DMS 273 treated with DMSO at 0.1 percent for 48 hours (cell line): ENCODE results near the gene ASAP2.
A peak's percentile ranks its signal among the peaks of the same experiment; 100 is the strongest.

Experiments
- DNase-seq: peaks from one replicate; lab custom pipeline; 2025; lab: John Stamatoyannopoulos, UW

ASAP2 gene

DNA sequence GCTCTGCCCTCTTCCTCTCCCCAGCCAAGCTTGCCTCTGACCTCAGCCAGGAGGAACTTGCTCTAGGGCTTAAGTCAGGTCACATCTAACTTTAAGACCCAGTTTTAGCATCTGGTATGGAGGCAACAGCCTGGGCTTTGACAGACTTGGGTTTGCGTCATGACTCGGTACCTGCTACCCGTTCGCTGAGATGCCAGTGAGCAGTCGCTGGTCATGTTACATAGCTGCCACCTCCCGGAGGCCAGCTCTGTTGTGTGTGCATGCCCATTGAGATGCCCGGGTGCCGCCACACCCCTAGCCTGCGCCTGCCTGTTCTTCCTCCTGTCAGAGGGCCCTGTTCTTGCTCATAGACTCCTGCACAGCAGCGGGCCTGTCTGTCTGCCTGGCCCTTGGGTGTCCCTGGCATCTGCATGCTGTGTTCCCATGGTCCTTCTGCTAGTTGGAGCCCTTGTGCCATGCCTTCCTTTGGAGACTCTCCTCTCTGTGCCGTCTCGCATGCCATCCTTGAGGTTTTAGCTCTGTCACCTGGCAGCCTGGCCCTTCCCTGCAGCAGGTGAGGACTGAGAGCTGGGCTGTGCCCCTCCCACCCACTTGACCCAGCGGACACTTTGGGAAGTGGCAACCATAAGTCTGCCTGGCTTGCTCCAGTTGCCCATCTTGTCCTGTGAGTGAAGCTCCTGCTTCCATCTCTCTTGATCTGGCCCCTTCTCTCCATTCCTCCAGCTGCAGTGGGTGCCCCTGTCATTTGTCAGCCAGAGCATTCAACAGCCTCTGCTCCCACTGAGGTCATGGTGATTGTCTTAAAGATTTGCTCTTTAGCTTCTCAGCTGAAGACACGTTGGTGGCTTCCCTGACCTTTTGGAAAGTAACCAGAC is 24.9 kb downstream of the ASAP2 start:
- no peak for DNase-seq

DNA sequence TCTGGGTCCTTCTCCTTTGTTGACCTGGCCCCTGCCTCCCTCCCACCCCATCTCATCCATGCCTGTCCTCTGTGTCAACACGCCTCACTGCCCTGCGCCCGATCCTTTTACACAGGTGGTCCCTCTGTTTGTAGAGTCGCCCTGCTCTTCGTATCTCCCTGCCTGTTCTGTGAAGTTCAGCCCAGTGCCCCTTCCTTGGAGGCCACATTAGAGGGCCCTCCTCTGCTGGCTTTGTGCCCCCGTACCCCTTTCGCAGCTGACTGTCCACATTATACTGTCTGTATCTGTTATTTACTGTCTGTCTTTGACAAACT is 25.5 kb downstream of the ASAP2 start:
- no peak for DNase-seq

GRCh38 chr2:9232886-9233285 is 26.3 kb downstream of the ASAP2 start:
- no peak for DNase-seq

GRCh38 chr2:9234680-9235146 is 28.1 kb downstream of the ASAP2 start:
- DNase-seq = no peak

DNA sequence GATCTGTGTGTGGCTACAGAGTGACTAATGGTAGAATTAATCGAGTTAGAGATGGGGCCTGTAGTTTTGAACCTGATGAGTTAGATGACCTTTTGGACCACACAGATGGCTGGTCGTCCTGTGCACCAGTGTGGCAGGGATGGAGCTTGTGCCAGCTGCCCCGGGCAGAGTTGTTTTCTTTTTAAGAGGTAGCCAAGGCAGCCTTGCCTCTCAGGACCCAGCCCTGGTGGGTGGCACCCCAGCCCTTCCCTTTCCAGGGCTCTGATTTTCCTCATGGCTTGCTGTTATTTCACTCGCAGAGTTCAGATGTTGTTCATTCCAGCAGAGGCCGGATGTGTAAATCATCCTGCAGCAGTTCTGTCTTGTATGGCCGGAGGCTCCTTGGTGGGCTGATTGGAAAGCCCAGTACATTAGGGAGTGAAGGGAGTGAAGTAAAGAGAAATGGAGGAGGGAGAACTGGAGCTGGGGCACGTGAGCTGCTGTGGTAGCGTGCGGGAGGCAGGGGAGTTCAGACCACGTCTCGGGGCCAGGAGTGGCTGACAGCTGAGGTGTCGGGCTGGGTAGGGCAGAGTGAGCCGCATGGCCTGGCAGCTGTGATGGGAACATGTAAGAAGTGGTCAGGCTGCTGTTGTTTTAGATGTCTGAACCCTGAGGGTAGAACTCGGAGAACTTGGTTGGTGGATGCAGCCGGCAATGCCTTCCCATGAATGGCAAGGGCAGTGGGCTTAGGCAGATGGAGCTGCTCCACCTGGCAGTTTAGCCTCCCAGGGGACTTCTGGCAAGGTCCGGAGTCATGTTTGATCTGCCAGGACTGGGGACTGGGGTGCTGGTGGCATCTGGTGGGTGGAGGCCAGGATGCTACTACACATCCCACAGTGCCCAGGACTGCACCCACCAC is 28.8 kb downstream of the ASAP2 start:
- peak; percentile 36 for DNase-seq

DNA sequence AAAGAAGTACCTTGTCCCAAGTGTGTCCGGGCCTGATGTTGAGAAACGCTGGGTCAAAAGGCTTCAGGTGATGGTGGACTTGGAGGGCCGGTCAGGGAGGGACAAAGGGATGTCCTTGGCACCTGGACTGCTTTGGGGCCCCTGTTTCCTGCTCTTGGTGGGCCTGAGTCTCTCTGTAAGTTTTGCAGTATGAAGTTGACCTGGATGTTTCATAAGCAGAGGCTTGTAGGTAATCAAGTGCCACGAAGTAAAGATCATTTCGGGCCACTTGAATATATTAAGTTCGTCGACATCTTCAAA is 29.4 kb downstream of the ASAP2 start:
- DNase-seq = no peak

GRCh38 chr2:9236867-9237266 is 30.3 kb downstream of the ASAP2 start:
- DNase-seq = no peak

DNA sequence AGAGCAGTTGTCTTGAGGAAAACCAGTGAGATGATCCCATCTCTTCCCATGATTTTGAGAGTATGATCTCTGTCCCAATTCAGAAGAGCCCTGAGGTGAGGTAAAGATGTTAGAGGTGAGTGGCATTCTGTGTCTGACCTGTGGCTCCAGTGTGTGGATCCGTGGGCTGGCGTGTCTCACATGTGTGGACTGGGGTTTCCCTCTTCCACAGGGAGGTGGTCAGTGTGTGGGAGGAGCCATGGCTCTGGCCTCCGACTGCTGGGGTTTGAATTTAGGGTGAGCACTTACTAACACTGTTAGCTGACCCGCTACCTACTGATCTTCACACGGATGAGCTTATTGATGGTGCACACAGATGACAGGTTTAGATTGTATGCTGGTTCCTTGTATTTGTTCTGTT is 31.2 kb downstream of the ASAP2 start:
- DNase-seq = no peak

DNA sequence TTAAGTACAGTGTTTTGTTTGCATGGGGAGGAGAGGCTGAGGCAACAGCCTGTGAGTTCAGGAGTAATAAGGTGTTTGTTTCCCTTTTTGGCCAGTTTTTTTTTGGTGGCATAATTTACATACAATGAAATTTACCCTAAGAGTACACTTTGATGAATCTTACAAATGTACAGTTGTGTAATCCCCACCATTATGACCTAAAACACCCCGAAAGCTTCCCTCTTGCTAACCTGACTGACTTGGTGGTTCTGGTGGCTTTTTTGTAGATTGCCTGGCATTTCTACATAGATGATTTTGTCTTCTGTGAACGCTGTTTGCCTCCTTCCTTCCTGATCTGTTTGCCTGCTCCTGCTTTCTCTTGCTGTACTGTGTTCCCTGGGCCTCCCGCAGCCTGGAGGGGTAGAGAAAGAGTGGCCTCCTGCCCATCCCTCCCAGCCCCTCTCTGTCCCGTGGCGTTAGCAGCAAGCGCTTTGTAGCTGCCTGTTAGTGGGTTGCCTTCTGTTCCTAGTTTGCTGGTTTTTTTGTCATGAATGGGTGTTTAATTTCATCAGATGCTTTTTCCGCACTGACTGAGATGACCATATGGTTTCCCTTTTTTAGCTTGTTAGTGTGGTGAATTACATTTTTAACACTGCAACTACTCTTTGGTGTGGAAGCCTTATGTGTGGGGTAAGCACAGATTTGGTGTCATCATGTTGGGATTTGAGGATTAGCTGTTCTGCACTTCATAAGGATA is 32.1 kb downstream of the ASAP2 start:
- DNase-seq = peak; percentile 82

- DNase-seq = no peak
These were observed 33.0 kb downstream of the ASAP2 start for GRCh38 chr2:9239616-9240015.

- DNase-seq = no peak
These were observed 34.1 kb downstream of the ASAP2 start for GRCh38 chr2:9240745-9241144.

- no peak for DNase-seq
These were observed 34.6 kb downstream of the ASAP2 start for GRCh38 chr2:9241233-9241632.

DNA sequence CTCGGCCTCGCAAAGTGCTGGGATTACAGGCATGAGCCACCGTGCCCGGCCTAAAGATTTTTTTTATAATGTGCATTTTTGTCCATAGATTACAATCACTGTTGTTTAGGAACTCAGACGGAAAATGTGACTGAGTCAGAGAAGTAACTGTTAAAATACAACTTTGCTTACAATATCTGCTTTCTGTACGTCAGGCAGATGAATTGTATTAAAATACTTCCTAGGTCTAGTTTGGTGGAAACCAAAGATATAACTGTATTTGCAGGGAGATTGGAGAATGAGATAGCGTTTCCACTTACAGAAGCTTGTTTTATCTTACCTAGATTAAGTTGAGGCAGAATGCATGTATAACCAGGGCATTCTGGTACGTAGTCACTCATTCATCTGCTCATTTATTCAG is 36.7 kb downstream of the ASAP2 start:
- no peak for DNase-seq

GRCh38 chr2:9244985-9245544 is 38.5 kb downstream of the ASAP2 start:
- DNase-seq = no peak

GRCh38 chr2:9247177-9247576 is 40.6 kb downstream of the ASAP2 start:
- peak; percentile 71 for DNase-seq

DNA sequence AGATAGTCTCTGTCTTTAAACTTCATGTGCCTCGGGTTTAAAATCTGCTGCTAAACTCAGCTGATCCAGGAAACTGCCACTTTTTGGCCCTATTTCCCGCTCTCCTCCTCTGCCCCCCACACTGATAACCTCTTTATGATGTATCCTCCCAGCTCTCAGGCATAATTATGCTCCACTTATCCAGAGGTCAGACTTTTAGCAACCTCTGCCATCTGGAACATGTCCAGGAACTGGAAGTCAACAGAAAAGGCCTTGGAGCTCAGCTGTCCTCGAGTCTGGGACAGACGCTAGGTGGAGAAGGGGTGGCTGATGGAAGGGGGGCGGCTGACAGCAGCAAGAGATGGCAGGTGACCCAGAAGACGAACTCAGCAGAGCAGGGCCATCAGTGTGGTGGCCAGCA is 41.2 kb downstream of the ASAP2 start:
- DNase-seq = peak; percentile 29

- DNase-seq = no peak
These were observed 41.8 kb downstream of the ASAP2 start for GRCh38 chr2:9248363-9248762.

- DNase-seq = no peak
These were observed 42.6 kb downstream of the ASAP2 start for GRCh38 chr2:9249020-9249800.

DNA sequence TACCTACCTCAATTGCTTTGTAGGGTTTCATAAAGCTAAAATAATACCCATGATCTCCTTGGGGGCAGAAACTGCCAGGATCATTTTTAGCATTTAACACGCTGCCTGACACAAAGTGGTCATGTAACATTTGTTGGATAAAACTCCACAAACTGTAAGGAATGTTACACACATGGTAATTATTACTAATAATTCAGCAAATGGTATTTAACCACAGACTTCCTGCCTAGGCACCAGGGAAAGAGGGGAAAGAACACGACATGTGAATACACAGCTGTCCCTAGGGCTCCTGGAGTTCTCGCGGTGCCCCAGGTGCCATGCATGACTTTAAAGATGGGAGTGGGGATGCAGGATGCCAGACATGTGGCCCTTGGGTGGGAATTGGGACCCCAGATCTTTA is 43.5 kb downstream of the ASAP2 start:
- no peak for DNase-seq

DNA sequence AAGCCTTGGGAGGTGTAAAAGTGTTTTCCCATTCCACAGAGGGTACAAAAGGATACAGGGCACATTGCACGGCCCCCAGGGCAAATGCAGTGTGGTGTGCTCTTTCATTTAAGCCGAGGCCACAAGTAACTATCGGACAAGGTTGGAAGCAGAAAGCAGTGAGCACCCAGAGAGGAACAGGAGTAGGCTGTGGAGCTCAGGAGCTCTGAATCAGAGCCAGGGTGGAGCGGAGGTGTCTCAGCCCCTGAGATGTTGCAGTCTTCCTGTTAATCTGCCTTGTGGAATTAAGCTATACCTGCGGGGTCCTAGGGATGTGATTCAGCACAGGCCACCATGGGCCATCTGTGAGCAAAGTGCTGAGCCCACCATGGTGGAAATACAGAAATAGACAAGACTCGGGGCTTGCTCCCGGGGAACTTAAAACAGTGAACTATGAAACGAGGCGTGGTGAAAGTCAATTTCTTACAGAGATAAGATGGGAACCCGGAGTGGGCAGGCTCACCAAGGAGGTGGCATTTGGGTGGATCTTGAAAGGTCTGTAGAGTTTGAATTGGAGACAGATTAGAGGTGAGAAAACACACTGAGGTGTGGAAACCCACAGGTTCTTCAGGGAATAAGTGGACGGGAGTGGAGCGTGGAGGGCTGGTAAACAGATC is 44.0 kb downstream of the ASAP2 start:
- no peak for DNase-seq
